ENCODE data around the gene KDM7A. TPM values are rescaled to one million over a fixed set of nuclear protein-coding genes. Genes with fewer than 3 reads are reported as not detected.

KDM7A gene
- total and polyA plus RNA-seq, 10 of the 15 experiments (the other 5 are each of a cell fraction or from before 2014, with no cell fraction given), result 0.07 to 0.96 (median 0.74) TPM

DNA sequence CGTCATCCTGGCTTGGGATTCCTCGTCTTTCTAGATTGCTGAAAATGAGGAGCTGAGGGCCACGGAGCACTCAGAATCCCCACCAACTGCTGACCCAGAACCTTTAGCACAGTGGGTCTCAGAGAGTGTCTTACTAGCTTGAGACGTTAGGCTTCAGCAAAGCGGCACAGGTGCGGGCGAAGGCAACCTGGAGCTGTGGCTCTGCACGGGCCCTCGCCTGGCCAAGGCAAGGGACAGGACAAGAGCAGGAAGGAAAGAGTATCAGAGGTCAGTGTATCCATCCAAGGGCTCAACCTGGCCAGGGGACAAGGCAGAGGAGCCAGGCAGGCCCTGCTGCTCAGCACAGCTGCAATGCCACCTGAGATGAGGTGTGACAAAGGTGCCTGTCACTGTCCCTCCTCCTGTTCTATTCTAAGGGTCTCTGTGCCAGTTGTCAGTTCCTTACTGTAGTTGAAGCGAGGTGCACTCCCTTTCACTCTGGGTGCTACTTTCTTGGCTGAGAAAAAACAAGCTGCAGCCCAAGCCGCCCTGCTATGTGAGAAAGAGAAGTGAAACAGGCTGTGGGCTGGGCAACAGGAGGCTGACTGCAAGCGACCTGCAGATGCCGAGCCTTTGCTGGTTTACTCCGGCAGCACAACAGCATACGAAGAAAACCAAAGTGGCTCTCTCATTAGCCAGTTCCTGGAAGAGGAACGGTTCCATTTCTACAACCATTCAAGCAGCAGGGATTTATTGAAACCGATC, 33.3 kb upstream of the KDM7A start (continued):
- TF ChIP-seq, protein P1, sequence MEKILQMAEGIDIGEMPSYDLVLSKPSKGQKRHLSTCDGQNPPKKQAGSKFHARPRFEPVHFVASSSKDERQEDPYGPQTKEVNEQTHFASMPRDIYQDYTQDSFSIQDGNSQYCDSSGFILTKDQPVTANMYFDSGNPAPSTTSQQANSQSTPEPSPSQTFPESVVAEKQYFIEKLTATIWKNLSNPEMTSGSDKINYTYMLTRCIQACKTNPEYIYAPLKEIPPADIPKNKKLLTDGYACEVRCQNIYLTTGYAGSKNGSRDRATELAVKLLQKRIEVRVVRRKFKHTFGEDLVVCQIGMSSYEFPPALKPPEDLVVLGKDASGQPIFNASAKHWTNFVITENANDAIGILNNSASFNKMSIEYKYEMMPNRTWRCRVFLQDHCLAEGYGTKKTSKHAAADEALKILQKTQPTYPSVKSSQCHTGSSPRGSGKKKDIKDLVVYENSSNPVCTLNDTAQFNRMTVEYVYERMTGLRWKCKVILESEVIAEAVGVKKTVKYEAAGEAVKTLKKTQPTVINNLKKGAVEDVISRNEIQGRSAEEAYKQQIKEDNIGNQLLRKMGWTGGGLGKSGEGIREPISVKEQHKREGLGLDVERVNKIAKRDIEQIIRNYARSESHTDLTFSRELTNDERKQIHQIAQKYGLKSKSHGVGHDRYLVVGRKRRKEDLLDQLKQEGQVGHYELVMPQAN (conservative IDR thresholded peaks at IDR 0.05), result no peak
- TF ChIP-seq TBL1XR1 (IDR thresholded peaks at IDR 0.05; ENCODE audit: low read depth, low read length) (peak; percentile 59), STAT3 (IDR thresholded peaks at IDR 0.05; ENCODE audit: low read depth, low read length) (peak; percentile 75; the same call in 1 of the 2 replicates), TCF12 (IDR thresholded peaks at IDR 0.05; ENCODE audit: low read depth, low read length) (peak; percentile 93), NBN (IDR thresholded peaks at IDR 0.05) (peak; percentile 90), BMI1 (IDR thresholded peaks at IDR 0.05; ENCODE audit: borderline replicate concordance) (peak; percentile 23; the same call in 1 of the 2 replicates), SUPT20H (IDR thresholded peaks at IDR 0.05; ENCODE audit: borderline replicate concordance, control insufficient read depth, low read depth, low read length) (no peak), POLR2AphosphoS2 (IDR thresholded peaks at IDR 0.05; ENCODE audit: low read depth, low read length) (no peak), NR2C1 (IDR thresholded peaks at IDR 0.05) (no peak), CEBPB (IDR thresholded peaks at IDR 0.05; ENCODE audit: borderline replicate concordance in 1 of 2, low read depth in 2 of 2, low read length in 2 of 2) (0 out of 4 replicates have a peak, but pooled peaks of 1 of the 2 experiments have one; percentile 10), MXI1 (IDR thresholded peaks at IDR 0.05; ENCODE audit: low read depth, low read length) (peak; percentile 75), FOXM1 (IDR thresholded peaks at IDR 0.05; ENCODE audit: low read depth, low read length) (no peak), SPI1 (IDR thresholded peaks at IDR 0.05; ENCODE audit: borderline replicate concordance, insufficient read depth, low read depth, low read length) (peak; percentile 99), ATF7 (IDR thresholded peaks at IDR 0.05; ENCODE audit: low read depth) (peak; percentile 70), ZBED1 (IDR thresholded peaks at IDR 0.05; ENCODE audit: borderline replicate concordance) (no peak), ZNF274 (IDR thresholded peaks at IDR 0.05; ENCODE audit: insufficient read depth, insufficient read length) (no peak), SIX5 (IDR thresholded peaks at IDR 0.05; ENCODE audit: low read depth, low read length, severe bottlenecking) (no peak), SRF (IDR thresholded peaks at IDR 0.05; ENCODE audit: low read depth in 2 of 2, low read length in 2 of 2) (peak in 1 of 2 experiments; percentile 69; a peak in 1 of 4 replicates), SIN3A (IDR thresholded peaks at IDR 0.05; ENCODE audit: low read depth, low read length) (no peak), POLR2A (IDR thresholded peaks at IDR 0.05; ENCODE audit: low read depth, low read length) (no peak; the same call in 1 of the 2 replicates)
- TF ChIP-seq, protein P2, sequence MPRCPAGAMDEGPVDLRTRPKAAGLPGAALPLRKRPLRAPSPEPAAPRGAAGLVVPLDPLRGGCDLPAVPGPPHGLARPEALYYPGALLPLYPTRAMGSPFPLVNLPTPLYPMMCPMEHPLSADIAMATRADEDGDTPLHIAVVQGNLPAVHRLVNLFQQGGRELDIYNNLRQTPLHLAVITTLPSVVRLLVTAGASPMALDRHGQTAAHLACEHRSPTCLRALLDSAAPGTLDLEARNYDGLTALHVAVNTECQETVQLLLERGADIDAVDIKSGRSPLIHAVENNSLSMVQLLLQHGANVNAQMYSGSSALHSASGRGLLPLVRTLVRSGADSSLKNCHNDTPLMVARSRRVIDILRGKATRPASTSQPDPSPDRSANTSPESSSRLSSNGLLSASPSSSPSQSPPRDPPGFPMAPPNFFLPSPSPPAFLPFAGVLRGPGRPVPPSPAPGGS (IDR thresholded peaks at IDR 0.05; ENCODE audit: borderline replicate concordance, insufficient read depth, low read depth, low read length, poor library complexity, severe bottlenecking), result peak; percentile 70
- TF ChIP-seq, protein P3, sequence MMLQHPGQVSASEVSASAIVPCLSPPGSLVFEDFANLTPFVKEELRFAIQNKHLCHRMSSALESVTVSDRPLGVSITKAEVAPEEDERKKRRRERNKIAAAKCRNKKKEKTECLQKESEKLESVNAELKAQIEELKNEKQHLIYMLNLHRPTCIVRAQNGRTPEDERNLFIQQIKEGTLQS (IDR thresholded peaks at IDR 0.05; ENCODE audit: borderline replicate concordance, extremely low read depth, low read depth, low read length), result no peak
- TF ChIP-seq, protein P4, sequence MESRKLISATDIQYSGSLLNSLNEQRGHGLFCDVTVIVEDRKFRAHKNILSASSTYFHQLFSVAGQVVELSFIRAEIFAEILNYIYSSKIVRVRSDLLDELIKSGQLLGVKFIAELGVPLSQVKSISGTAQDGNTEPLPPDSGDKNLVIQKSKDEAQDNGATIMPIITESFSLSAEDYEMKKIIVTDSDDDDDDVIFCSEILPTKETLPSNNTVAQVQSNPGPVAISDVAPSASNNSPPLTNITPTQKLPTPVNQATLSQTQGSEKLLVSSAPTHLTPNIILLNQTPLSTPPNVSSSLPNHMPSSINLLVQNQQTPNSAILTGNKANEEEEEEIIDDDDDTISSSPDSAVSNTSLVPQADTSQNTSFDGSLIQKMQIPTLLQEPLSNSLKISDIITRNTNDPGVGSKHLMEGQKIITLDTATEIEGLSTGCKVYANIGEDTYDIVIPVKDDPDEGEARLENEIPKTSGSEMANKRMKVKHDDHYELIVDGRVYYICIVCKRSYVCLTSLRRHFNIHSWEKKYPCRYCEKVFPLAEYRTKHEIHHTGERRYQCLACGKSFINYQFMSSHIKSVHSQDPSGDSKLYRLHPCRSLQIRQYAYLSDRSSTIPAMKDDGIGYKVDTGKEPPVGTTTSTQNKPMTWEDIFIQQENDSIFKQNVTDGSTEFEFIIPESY (IDR thresholded peaks at IDR 0.05), result no peak
- TF ChIP-seq, protein P5, sequence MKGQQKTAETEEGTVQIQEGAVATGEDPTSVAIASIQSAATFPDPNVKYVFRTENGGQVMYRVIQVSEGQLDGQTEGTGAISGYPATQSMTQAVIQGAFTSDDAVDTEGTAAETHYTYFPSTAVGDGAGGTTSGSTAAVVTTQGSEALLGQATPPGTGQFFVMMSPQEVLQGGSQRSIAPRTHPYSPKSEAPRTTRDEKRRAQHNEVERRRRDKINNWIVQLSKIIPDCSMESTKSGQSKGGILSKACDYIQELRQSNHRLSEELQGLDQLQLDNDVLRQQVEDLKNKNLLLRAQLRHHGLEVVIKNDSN (IDR thresholded peaks at IDR 0.05; ENCODE audit: borderline replicate concordance, extremely low read length, insufficient read depth, low read depth, low read length), result no peak

All from GM12878 (cell line).